ENCODE data around the gene XYLT1. TPM values are rescaled to one million over a fixed set of nuclear protein-coding genes. Genes with fewer than 3 reads are reported as not detected.

Gene XYLT1
- polyA plus RNA-seq, 1 donor (not counting 4 experiments of a cell fraction or from before 2014, with no cell fraction given): 4.4 TPM

GRCh38 chr16:17281052-17281451 is 189.7 kb downstream of the XYLT1 start:
- no peak for FAIRE-seq
- Histone ChIP-seq H3K79me2 (ENCODE audit: control insufficient read depth, insufficient read depth, low read length) (no peaks in the 10 kb centered on the region), H3K27me3 (ENCODE audit: control insufficient read depth, extremely low read depth, insufficient read depth, low read length) (no peaks in the 10 kb centered on the region), H3K4me3 (ENCODE audit: control insufficient read depth in 2 of 3, extremely low read depth in 1 of 3, insufficient read depth in 2 of 3, low read depth in 1 of 3, low read length in 3 of 3) (no peak overlapping the region), H3K9me1 (ENCODE audit: control insufficient read depth, extremely low read depth, insufficient read depth, low read length) (no peaks in the 10 kb centered on the region), H3K4me2 (ENCODE audit: control insufficient read depth, extremely low read depth, insufficient read depth, low read depth, low read length) (no peak overlapping the region), H4K20me1 (ENCODE audit: control insufficient read depth, extremely low read depth, insufficient read depth, low read length) (peaks cover 2% of the 10 kb centered on the region), H3K36me3 (ENCODE audit: control insufficient read depth in 2 of 2, extremely low read depth in 1 of 2, insufficient read depth in 2 of 2, low read length in 2 of 2) (no peaks in the 10 kb centered on the region), H2AFZ (ENCODE audit: control insufficient read depth, low read length) (no peak overlapping the region), H3K9ac (ENCODE audit: control insufficient read depth, extremely low read depth, insufficient read depth, low read length) (no peak overlapping the region), H3K4me1 (ENCODE audit: control insufficient read depth, extremely low read depth, insufficient read depth, low read length) (no peaks in the 10 kb centered on the region), H3K9me3 (ENCODE audit: control insufficient read depth, low read depth, low read length) (no peaks in the 10 kb centered on the region), H3K27ac (ENCODE audit: control insufficient read depth, insufficient read depth, low read length) (no peak overlapping the region)
- no peak for DNase-seq (ENCODE audit: low read depth, low spot score)
- TF ChIP-seq EZH2 (IDR thresholded peaks at IDR 0.05; ENCODE audit: low read length): no peak
- no peak for TF ChIP-seq CTCF (optimal IDR thresholded peaks at IDR 0.05 in 1 of 3, IDR thresholded peaks at IDR 0.05 in 1 of 3, conservative IDR thresholded peaks at IDR 0.05 in 1 of 3; ENCODE audit: extremely low read depth in 1 of 3, insufficient read depth in 2 of 3, low read length in 3 of 3)
- dilution Hi-C loops (cut with MboI; ENCODE audit: extremely low pct_ligation_motif_present, low sequenced_read_pairs): no loop called here

GRCh38 chr16:17278988-17279387 is 191.8 kb downstream of the XYLT1 start:
- Histone ChIP-seq H4K20me1 (ENCODE audit: control insufficient read depth, extremely low read depth, insufficient read depth, low read length) (peaks cover 2% of the 10 kb centered on the region), H3K27me3 (ENCODE audit: control insufficient read depth, extremely low read depth, insufficient read depth, low read length) (no peaks in the 10 kb centered on the region), H3K4me3 (ENCODE audit: control insufficient read depth in 2 of 3, extremely low read depth in 1 of 3, insufficient read depth in 2 of 3, low read depth in 1 of 3, low read length in 3 of 3) (no peak overlapping the region), H3K79me2 (ENCODE audit: control insufficient read depth, insufficient read depth, low read length) (no peaks in the 10 kb centered on the region), H3K4me1 (ENCODE audit: control insufficient read depth, extremely low read depth, insufficient read depth, low read length) (peaks cover 10% of the 10 kb centered on the region), H3K9ac (ENCODE audit: control insufficient read depth, extremely low read depth, insufficient read depth, low read length) (no peak overlapping the region), H3K36me3 (ENCODE audit: control insufficient read depth in 2 of 2, extremely low read depth in 1 of 2, insufficient read depth in 2 of 2, low read length in 2 of 2) (no peaks in the 10 kb centered on the region), H3K9me1 (ENCODE audit: control insufficient read depth, extremely low read depth, insufficient read depth, low read length) (no peaks in the 10 kb centered on the region), H3K4me2 (ENCODE audit: control insufficient read depth, extremely low read depth, insufficient read depth, low read depth, low read length) (no peak overlapping the region), H3K9me3 (ENCODE audit: control insufficient read depth, low read depth, low read length) (no peaks in the 10 kb centered on the region), H2AFZ (ENCODE audit: control insufficient read depth, low read length) (no peak overlapping the region), H3K27ac (ENCODE audit: control insufficient read depth, insufficient read depth, low read length) (no peak overlapping the region)
- TF ChIP-seq EZH2 (IDR thresholded peaks at IDR 0.05; ENCODE audit: low read length) (no peak), CTCF (optimal IDR thresholded peaks at IDR 0.05 in 1 of 3, IDR thresholded peaks at IDR 0.05 in 1 of 3, conservative IDR thresholded peaks at IDR 0.05 in 1 of 3; ENCODE audit: extremely low read depth in 1 of 3, insufficient read depth in 2 of 3, low read length in 3 of 3) (no peak)
- dilution Hi-C loops (cut with MboI; ENCODE audit: extremely low pct_ligation_motif_present, low sequenced_read_pairs): no loop called here
- DNase-seq (ENCODE audit: low read depth, low spot score) (no peak), FAIRE-seq (no peak)
